A549 treated with AZD9567 at 1 μM for 4 hours (cell line): ENCODE measurements around the gene TNFRSF17. TPM values are rescaled to one million over a fixed set of nuclear protein-coding genes. Genes with fewer than 3 reads are reported as not detected.

Source experiments
- total RNA-seq: library from RNA; stranded (reverse); fragments of 200-300 nt; extraction: Qiagen RNA extraction; gene quantifications from 5 replicates; pipeline ENCODE4 v1.2.3, GENCODE V29; 2022; ENCODE audit not compliant: insufficient read depth

Gene TNFRSF17
- not detected in 5 replicates for total RNA-seq

DNA sequence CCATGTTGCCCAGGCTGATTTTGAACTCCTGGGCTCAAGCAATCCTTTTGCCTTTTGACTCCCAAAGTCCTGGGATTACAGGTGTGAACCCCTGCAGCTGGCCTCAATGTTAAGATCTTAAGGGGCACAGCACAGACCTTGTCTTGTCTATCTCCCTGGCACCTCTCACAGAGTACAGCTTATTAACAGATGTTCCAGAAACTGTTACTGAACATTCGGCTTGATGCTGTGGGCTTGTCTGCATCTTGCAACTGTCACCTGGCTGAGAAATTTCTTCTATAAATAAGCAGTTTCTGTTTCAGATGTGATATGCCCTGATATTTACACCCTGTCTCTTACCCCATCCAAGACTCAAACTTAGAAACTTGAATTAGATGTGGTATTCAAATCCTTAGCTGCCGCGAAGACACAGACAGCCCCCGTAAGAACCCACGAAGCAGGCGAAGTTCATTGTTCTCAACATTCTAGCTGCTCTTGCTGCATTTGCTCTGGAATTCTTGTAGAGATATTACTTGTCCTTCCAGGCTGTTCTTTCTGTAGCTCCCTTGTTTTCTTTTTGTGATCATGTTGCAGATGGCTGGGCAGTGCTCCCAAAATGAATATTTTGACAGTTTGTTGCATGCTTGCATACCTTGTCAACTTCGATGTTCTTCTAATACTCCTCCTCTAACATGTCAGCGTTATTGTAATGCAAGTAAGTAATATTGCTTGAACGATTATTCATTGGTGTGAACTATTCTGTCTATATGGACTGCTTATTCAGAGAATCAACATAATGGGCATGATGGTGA lies at the start of gene TNFRSF17:
TSS of gene TNFRSF17 (plus strand) at position 450 of the 791 bp plus-strand sequence. CDS start at position 565, 115 bp downstream.

DNA sequence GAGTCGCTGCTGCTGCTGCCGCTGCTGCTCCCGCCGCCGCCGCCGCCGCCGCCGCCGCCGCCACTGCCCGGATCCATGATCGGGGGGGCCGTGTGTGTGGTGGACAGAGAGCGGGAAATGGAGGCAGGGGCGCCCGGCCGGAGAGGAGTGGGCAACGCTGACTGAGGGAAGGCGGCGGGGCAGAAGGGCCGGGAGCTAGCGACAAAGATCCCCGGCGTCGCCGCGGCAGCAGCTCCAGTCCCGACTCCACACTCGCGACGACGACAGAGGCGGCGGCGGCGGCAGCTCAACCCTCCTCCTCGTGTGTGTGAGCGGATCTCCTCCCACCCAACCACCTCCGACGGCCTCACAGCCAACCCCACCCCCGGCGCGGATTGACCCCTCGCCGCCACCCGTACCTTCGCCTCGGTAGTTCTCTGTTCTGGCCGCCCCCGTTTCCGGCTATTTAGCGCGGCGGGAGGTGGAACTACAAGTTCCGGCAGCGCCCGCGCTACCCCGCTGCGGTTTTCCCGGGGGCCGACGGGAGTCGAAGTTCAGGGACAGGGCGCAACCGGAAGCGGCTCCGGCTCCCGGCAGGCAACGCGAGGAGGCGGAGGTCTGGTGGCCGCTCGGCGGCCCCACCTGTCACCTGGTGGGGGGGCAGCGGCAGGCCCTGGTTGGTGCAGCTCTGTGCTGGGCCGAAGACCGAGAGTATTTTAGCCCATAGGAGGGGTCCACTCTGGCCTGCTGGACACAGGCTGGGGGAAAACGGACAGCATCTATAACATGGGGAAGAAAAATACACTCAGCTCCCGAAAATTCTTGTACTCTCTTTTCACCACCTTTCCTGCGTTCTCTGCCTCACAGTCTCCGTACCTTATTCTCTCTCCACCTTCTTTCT lies 49.1 kb upstream of the TNFRSF17 start, which contains the start of gene GSPT1:
TSS of gene GSPT1 (minus strand) at position 313 of the 880 bp plus-strand sequence. CDS start at position 77, 236 bp downstream.

DNA sequence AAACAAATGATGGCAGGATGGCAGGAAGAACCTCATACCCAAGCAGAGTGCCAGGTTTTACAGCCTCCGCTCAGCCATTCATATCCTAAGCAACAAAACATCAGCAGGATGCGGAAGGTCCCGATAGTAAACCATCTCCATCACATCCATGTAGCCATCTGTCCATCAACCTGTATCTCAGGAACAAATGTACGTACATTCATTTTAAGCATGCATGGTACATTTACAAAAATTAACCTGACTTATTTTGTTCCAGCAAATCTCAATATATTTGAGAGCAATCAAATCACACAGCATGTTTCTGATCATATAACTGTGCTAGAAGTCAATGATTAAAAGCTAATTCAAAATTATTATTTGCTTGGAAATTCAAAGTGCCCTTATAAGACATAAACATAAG lies 23.1 kb upstream of the TNFRSF17 start, which contains the start of gene NPIPB2:
TSS of gene NPIPB2 (minus strand) at position 101 of the 400 bp plus-strand sequence. CDS start at position 101, 0 bp downstream.

Other genes with a start within 250 kb of the TNFRSF17 start
- 38.1 to 41.5 TPM (median 39.2 TPM) in 5 replicates for gene TXNDC11, start 222.4 kb upstream of the TNFRSF17 start, total RNA-seq
- gene ZC3H7A, start 168.0 kb upstream of the TNFRSF17 start, total RNA-seq, result 25.5 to 35.0 TPM (median 27.8 TPM) in 5 replicates
- gene RSL1D1, start 113.7 kb upstream of the TNFRSF17 start, total RNA-seq, result 217 to 318 TPM (median 229 TPM) in 5 replicates
- gene GSPT1, start 49.3 kb upstream of the TNFRSF17 start, total RNA-seq, result 170 to 247 TPM (median 176 TPM) in 5 replicates
- 1.9 to 3.3 TPM (median 2.8 TPM) in 4 of 5 replicates, not detected in the other for gene NPIPB2, start 23.2 kb upstream of the TNFRSF17 start, total RNA-seq
- 2.7 to 3.7 TPM (median 2.8 TPM) in 5 replicates for gene SNX29, start 11.5 kb downstream of the TNFRSF17 start, total RNA-seq